Measurements from ENCODE around the gene NHLRC2.

GRCh38 chr10:113899952-113900598 lies 45.6 kb downstream of the NHLRC2 start:
- TF ChIP-seq CTCF (IDR thresholded peaks at IDR 0.05; ENCODE audit: poor library complexity, severe bottlenecking): no peak
- no peak for TF ChIP-seq TAF1 (IDR thresholded peaks at IDR 0.05; ENCODE audit: low read depth)
- no peak for TF ChIP-seq EP300 (conservative IDR thresholded peaks at IDR 0.05; ENCODE audit: poor library complexity, severe bottlenecking)
- TF ChIP-seq EZH2 (IDR thresholded peaks at IDR 0.05; ENCODE audit: borderline replicate concordance, insufficient read depth, low read length, poor library complexity, severe bottlenecking): no peak
- TF ChIP-seq SMC3 (conservative IDR thresholded peaks at IDR 0.05; ENCODE audit: poor library complexity): no peak
- TF ChIP-seq MXI1 (conservative IDR thresholded peaks at IDR 0.05; ENCODE audit: poor library complexity, severe bottlenecking): no peak
- no peak for TF ChIP-seq RAD21 (conservative IDR thresholded peaks at IDR 0.05)
- TF ChIP-seq POLR2AphosphoS5 (IDR thresholded peaks at IDR 0.05): no peak
- no peak for TF ChIP-seq REST (IDR thresholded peaks at IDR 0.05; ENCODE audit: borderline replicate concordance)

Measured in neural cell (in vitro differentiated cells).